ENCODE measurements around the gene SCG5. TPM values are rescaled to one million over a fixed set of nuclear protein-coding genes. Genes with fewer than 3 reads are reported as not detected.

SCG5 gene
- total and polyA plus RNA-seq, 2 donors (not counting 3 experiments of a cell fraction or from before 2014, with no cell fraction given) = 3.3 to 3.9 TPM

- TF ChIP-seq POLR2AphosphoS5 (IDR thresholded peaks at IDR 0.05; ENCODE audit: insufficient read depth, low read depth, low read length) = no peak
- TF ChIP-seq GATA2 (IDR thresholded peaks at IDR 0.05; ENCODE audit: insufficient read depth, insufficient read length, low read depth, low read length) = no peak
- TF ChIP-seq FOS (IDR thresholded peaks at IDR 0.05; ENCODE audit: borderline replicate concordance, insufficient read depth, low read length) = no peak
- no peak for TF ChIP-seq POLR2A (IDR thresholded peaks at IDR 0.05; ENCODE audit: low read depth, low read length)
- TF ChIP-seq MYC (IDR thresholded peaks at IDR 0.05; ENCODE audit: low read depth, low read length) = no peak
- no peak for TF ChIP-seq EZH2 (IDR thresholded peaks at IDR 0.05; ENCODE audit: borderline replicate concordance, low read depth, low read length, severe bottlenecking)
- H3K4me2 ChIP-seq (ENCODE audit: insufficient read depth, low read length) = no peak overlapping the region
- FAIRE-seq (no peak), DNase-seq (ENCODE audit: low read depth, low spot score) (no peak)
- no peak overlapping the region for H3K4me3 ChIP-seq (replicated peaks in 1 of 3; ENCODE audit: insufficient read depth in 1 of 3, low read depth in 1 of 3, low read length in 3 of 3)
- intact Hi-C loops (cut with micrococcal nuclease) = loop anchor here (10.0 kb wide), 1 partner anchor 56 kb away; no protein-coding TSS in a partner anchor
- H3K79me2 ChIP-seq (ENCODE audit: control insufficient read depth, insufficient read depth, low read length) = no peaks in the 10 kb centered on the region
- peaks cover 2% of the 10 kb centered on the region for H3K4me1 ChIP-seq (ENCODE audit: control insufficient read depth, extremely low read depth, insufficient read depth, low read length)
- BruUV-seq (replicated peaks) = no TSS peak
- H3K9me1 ChIP-seq (replicated peaks; ENCODE audit: control insufficient read depth, extremely low read depth, insufficient read depth, low read length) = no peaks in the 10 kb centered on the region
- H3K9ac ChIP-seq (replicated peaks; ENCODE audit: extremely low read depth, insufficient read depth, low read length) = no peak overlapping the region
- no peak overlapping the region for H2AFZ ChIP-seq (ENCODE audit: low read depth, low read length)
- no peak overlapping the region for H3K27ac ChIP-seq (ENCODE audit: insufficient read depth, low read depth, low read length)
- H3K27me3 ChIP-seq (ENCODE audit: control insufficient read depth in 2 of 2, insufficient read depth in 2 of 2, low read length in 2 of 2) = no peaks in the 10 kb centered on the region
- POLR2A ChIA-PET = no interaction called here
- H3K36me3 ChIP-seq (ENCODE audit: control insufficient read depth in 2 of 2, extremely low read depth in 1 of 2, insufficient read depth in 2 of 2, low read length in 2 of 2) = no peaks in the 10 kb centered on the region
- no peaks in the 10 kb centered on the region for H4K20me1 ChIP-seq (replicated peaks; ENCODE audit: control insufficient read depth, extremely low read depth, insufficient read depth, low read length)
- CTCF ChIA-PET = interaction anchor here (0.7 to 1.9 kb wide), 5 partner anchors 9 to 314 kb away, joined by 3 to 11 read pairs (median 5); no protein-coding TSS in a partner anchor
- dilution Hi-C loops (cut with MboI; ENCODE audit: extremely low pct_ligation_motif_present, low sequenced_read_pairs) = loop anchor here (25.0 kb wide), 1 partner anchor 308 kb away; no protein-coding TSS in a partner anchor
- H3K9me3 ChIP-seq (replicated peaks; ENCODE audit: control insufficient read depth, insufficient read depth, low read length) = no peaks in the 10 kb centered on the region
Observed at GRCh38 chr15:32679298-32679690, 37.8 kb downstream of the SCG5 start.

- Histone ChIP-seq H3K27ac (ENCODE audit: insufficient read depth, low read depth, low read length) (no peak overlapping the region), H3K36me3 (ENCODE audit: control insufficient read depth in 2 of 2, extremely low read depth in 1 of 2, insufficient read depth in 2 of 2, low read length in 2 of 2) (no peaks in the 10 kb centered on the region), H3K27me3 (ENCODE audit: control insufficient read depth in 2 of 2, insufficient read depth in 2 of 2, low read length in 2 of 2) (no peaks in the 10 kb centered on the region), H3K9me1 (replicated peaks; ENCODE audit: control insufficient read depth, extremely low read depth, insufficient read depth, low read length) (no peaks in the 10 kb centered on the region), H3K4me2 (ENCODE audit: insufficient read depth, low read length) (no peak overlapping the region), H3K9ac (replicated peaks; ENCODE audit: extremely low read depth, insufficient read depth, low read length) (no peak overlapping the region), H3K4me3 (replicated peaks in 1 of 3; ENCODE audit: insufficient read depth in 1 of 3, low read depth in 1 of 3, low read length in 3 of 3) (no peak overlapping the region), H2AFZ (ENCODE audit: low read depth, low read length) (no peak overlapping the region), H4K20me1 (replicated peaks; ENCODE audit: control insufficient read depth, extremely low read depth, insufficient read depth, low read length) (no peaks in the 10 kb centered on the region), H3K9me3 (replicated peaks; ENCODE audit: control insufficient read depth, insufficient read depth, low read length) (no peaks in the 10 kb centered on the region), H3K4me1 (ENCODE audit: control insufficient read depth, extremely low read depth, insufficient read depth, low read length) (peaks cover 2% of the 10 kb centered on the region), H3K79me2 (ENCODE audit: control insufficient read depth, insufficient read depth, low read length) (no peaks in the 10 kb centered on the region)
- ChIA-PET CTCF (interaction anchor here (0.6 to 2.6 kb wide), 4 partner anchors 20 to 274 kb away, joined by 3 to 11 read pairs (median 4); partner anchors contain the start of gene SCG5), POLR2A (no interaction called here)
- BruUV-seq (replicated peaks) = no TSS peak
- no peak for DNase-seq (ENCODE audit: low read depth, low spot score)
- TF ChIP-seq MYC (IDR thresholded peaks at IDR 0.05; ENCODE audit: low read depth, low read length) = no peak
- no peak for TF ChIP-seq FOS (IDR thresholded peaks at IDR 0.05; ENCODE audit: borderline replicate concordance, insufficient read depth, low read length)
- TF ChIP-seq GATA2 (IDR thresholded peaks at IDR 0.05; ENCODE audit: insufficient read depth, insufficient read length, low read depth, low read length) = no peak
- no peak for TF ChIP-seq JUN (IDR thresholded peaks at IDR 0.05; ENCODE audit: borderline replicate concordance, insufficient read depth, insufficient read length, low read depth)
- no peak for TF ChIP-seq POLR2A (IDR thresholded peaks at IDR 0.05; ENCODE audit: low read depth, low read length)
- TF ChIP-seq CTCF (IDR thresholded peaks at IDR 0.05; ENCODE audit: extremely low read depth in 1 of 2, insufficient read depth in 1 of 2, low read depth in 1 of 2, low read length in 2 of 2) = no peak
- TF ChIP-seq MAX (IDR thresholded peaks at IDR 0.05; ENCODE audit: insufficient read depth, insufficient read length) = no peak
- TF ChIP-seq EZH2 (IDR thresholded peaks at IDR 0.05; ENCODE audit: borderline replicate concordance, low read depth, low read length, severe bottlenecking) = no peak
- TF ChIP-seq POLR2AphosphoS5 (IDR thresholded peaks at IDR 0.05; ENCODE audit: insufficient read depth, low read depth, low read length) = no peak
- intact Hi-C loops (cut with micrococcal nuclease) (no loop called here), dilution Hi-C loops (cut with MboI; ENCODE audit: extremely low pct_ligation_motif_present, low sequenced_read_pairs) (loop anchor here (25.0 kb wide), 1 partner anchor 305 kb away; no protein-coding TSS in a partner anchor)
- no peak for FAIRE-seq
Observed at GRCh38 chr15:32682569-32682968, 41.1 kb downstream of the SCG5 start.
